Astrocyte (in vitro differentiated cells and primary cell): Measurements from ENCODE around the gene FCHO1. TPM values are rescaled to one million over a fixed set of nuclear protein-coding genes. Genes with fewer than 3 reads are reported as not detected.

ENCODE experiments used
- DNase-seq: peaks from one replicate; pipeline ENCODE4 v3.0.0-alpha.2; 2010; ENCODE audit warnings: low read depth
- FAIRE-seq: peaks from 2 replicates; lab custom pipeline; 2011; peaks lifted over from hg19 to GRCh38; lab: Jason Lieb, UNC
- H2AFZ ChIP-seq: 2 replicates; pipeline ENCODE4 v1.6.0; 2012; ENCODE audit warnings: low read depth, low read length, inconsistent platforms
- H3K27ac ChIP-seq: 2 replicates; pipeline ENCODE4 v1.5.1; 2011; ENCODE audit warnings: low read depth, low read length, inconsistent platforms
- H3K27me3 ChIP-seq: 2 replicates; pipeline ENCODE4 v1.6.0; 2011; ENCODE audit warnings: low read length, inconsistent platforms; ENCODE audit not compliant: insufficient read depth
- H3K36me3 ChIP-seq: 2 replicates; pipeline ENCODE4 v1.5.1; 2011; ENCODE audit warnings: low read length, inconsistent platforms; ENCODE audit not compliant: insufficient read depth
- H3K4me1 ChIP-seq: 2 replicates; pipeline ENCODE4 v1.5.1; 2011; ENCODE audit warnings: low read length, inconsistent platforms; ENCODE audit not compliant: insufficient read depth
- H3K4me2 ChIP-seq: 2 replicates; pipeline ENCODE4 v1.6.0; 2012; ENCODE audit warnings: low read length, inconsistent platforms
- H3K4me3 ChIP-seq: 2 replicates; pipeline ENCODE4 v1.5.1; 2011; ENCODE audit warnings: low read depth, mild to moderate bottlenecking, low read length, inconsistent platforms; ENCODE audit not compliant: insufficient read depth
- H3K79me2 ChIP-seq: 2 replicates; pipeline ENCODE4 v1.6.0; 2012; ENCODE audit warnings: mild to moderate bottlenecking, low read length, inconsistent platforms; ENCODE audit not compliant: insufficient read depth
- H3K9ac ChIP-seq: 2 replicates; pipeline ENCODE4 v1.6.0; 2012; ENCODE audit warnings: mild to moderate bottlenecking, low read length, inconsistent platforms
- H3K9me3 ChIP-seq: 2 replicates; pipeline ENCODE4 v1.5.1; 2012; ENCODE audit warnings: low read depth, mild to moderate bottlenecking, low read length, inconsistent platforms; ENCODE audit not compliant: insufficient read depth
- H4K20me1 ChIP-seq: 2 replicates; pipeline ENCODE4 v1.6.0; 2012; ENCODE audit warnings: low read length, inconsistent platforms; ENCODE audit not compliant: insufficient read depth
- H3K27ac Mint-ChIP-seq: one replicate; pipeline ENCODE4 v1.8.0; 2021; ENCODE audit warnings: mild to moderate bottlenecking, mixed read lengths; ENCODE audit not compliant: unreplicated experiment
- H3K27me3 Mint-ChIP-seq: one replicate; pipeline ENCODE4 v1.8.0; 2021; ENCODE audit warnings: low read depth, mixed read lengths; ENCODE audit not compliant: unreplicated experiment
- H3K36me3 Mint-ChIP-seq: one replicate; pipeline ENCODE4 v1.8.0; 2021; ENCODE audit warnings: low read depth, mixed read lengths; ENCODE audit not compliant: unreplicated experiment
- H3K4me1 Mint-ChIP-seq: one replicate; pipeline ENCODE4 v1.8.0; 2021; ENCODE audit warnings: low read depth, mixed read lengths; ENCODE audit not compliant: unreplicated experiment
- H3K4me3 Mint-ChIP-seq: one replicate; pipeline ENCODE4 v1.8.0; 2021; ENCODE audit warnings: mild to moderate bottlenecking, moderate library complexity, mixed read lengths; ENCODE audit not compliant: unreplicated experiment
- H3K9me3 Mint-ChIP-seq: one replicate; pipeline ENCODE4 v1.8.0; 2021; ENCODE audit warnings: mild to moderate bottlenecking, mixed read lengths; ENCODE audit not compliant: unreplicated experiment
- EZH2 ChIP-seq: IDR thresholded peaks from 2 replicates; pipeline ENCODE4 v1.6.1; 2012; ENCODE audit warnings: mild to moderate bottlenecking, low read length, inconsistent platforms; ENCODE audit not compliant: insufficient read depth
- total RNA-seq: library from RNA; stranded (reverse); gene quantifications from 2 replicates; pipeline ENCODE4 v1.2.1, GENCODE V29; 2021
- TF ChIP-seq, protein P1 (sequence below): IDR thresholded peaks from 2 replicates; pipeline ENCODE4 v1.5.1; 2011; ENCODE audit warnings: low read depth, mild to moderate bottlenecking, inconsistent platforms, low read length, moderate library complexity; ENCODE audit not compliant: insufficient read depth

FCHO1 gene
- total RNA-seq, 1 donor from 2014 or later: 2.0 TPM

DNA sequence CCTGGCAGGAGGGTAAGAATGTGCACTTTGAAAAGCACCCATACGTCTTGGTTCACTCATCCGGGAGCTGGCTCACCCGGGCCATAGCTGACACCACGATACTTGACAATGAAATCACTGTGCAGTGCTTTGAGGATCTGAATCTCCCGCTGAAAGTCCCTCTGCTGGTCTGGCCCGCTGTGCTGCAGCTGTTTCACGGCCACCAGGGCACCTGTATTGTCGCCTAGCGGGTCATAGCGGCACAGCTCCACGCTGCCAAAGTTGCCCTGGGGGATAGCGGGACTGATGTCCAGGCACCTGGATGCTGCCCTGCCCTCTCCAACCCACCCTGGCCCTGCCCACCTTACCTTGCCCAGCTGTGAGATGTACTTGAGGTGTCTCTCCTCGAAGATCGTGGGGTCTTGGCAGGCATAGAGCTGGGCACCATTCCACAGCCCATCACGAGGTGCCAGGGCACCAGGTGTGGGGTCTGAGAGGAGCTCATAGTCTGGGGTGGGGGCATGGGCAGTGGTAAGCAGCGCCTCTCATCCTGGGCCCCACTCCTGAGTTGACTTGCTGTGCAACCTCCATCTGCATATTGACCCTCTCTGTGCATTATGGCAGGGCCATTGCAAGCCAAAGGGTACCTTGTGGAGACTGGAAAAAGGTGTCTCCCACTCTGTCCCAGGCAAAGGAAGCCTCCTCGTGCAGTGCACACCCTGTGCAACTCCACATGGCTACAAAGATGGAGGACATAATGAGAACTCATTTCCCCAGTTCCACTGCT lies 81.3 kb downstream of the FCHO1 start:
- FAIRE-seq (no peak), DNase-seq (no peak)
- no peak overlapping the region for H2AFZ ChIP-seq
- TF ChIP-seq, protein P1, sequence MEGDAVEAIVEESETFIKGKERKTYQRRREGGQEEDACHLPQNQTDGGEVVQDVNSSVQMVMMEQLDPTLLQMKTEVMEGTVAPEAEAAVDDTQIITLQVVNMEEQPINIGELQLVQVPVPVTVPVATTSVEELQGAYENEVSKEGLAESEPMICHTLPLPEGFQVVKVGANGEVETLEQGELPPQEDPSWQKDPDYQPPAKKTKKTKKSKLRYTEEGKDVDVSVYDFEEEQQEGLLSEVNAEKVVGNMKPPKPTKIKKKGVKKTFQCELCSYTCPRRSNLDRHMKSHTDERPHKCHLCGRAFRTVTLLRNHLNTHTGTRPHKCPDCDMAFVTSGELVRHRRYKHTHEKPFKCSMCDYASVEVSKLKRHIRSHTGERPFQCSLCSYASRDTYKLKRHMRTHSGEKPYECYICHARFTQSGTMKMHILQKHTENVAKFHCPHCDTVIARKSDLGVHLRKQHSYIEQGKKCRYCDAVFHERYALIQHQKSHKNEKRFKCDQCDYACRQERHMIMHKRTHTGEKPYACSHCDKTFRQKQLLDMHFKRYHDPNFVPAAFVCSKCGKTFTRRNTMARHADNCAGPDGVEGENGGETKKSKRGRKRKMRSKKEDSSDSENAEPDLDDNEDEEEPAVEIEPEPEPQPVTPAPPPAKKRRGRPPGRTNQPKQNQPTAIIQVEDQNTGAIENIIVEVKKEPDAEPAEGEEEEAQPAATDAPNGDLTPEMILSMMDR: no peak
- no peak for TF ChIP-seq EZH2
- H3K79me2 ChIP-seq: no peaks in the 10 kb centered on the region
- no peak overlapping the region for H3K4me3 ChIP-seq
- H3K4me1 ChIP-seq: peaks cover 7% of the 10 kb centered on the region
- Mint-ChIP-seq H3K9me3 (no peaks in the 10 kb centered on the region), H3K4me3 (no peak overlapping the region), H3K27ac (no peak overlapping the region), H3K36me3 (no peaks in the 10 kb centered on the region), H3K27me3 (peaks cover 24% of the 10 kb centered on the region), H3K4me1 (no peaks in the 10 kb centered on the region)
- no peaks in the 10 kb centered on the region for H3K9me3 ChIP-seq
- H3K27me3 ChIP-seq: peaks cover 9% of the 10 kb centered on the region
- no peak overlapping the region for H3K4me2 ChIP-seq
- no peak overlapping the region for H3K9ac ChIP-seq
- H3K27ac ChIP-seq: no peak overlapping the region
- H3K36me3 ChIP-seq: no peaks in the 10 kb centered on the region
- no peaks in the 10 kb centered on the region for H4K20me1 ChIP-seq

DNA sequence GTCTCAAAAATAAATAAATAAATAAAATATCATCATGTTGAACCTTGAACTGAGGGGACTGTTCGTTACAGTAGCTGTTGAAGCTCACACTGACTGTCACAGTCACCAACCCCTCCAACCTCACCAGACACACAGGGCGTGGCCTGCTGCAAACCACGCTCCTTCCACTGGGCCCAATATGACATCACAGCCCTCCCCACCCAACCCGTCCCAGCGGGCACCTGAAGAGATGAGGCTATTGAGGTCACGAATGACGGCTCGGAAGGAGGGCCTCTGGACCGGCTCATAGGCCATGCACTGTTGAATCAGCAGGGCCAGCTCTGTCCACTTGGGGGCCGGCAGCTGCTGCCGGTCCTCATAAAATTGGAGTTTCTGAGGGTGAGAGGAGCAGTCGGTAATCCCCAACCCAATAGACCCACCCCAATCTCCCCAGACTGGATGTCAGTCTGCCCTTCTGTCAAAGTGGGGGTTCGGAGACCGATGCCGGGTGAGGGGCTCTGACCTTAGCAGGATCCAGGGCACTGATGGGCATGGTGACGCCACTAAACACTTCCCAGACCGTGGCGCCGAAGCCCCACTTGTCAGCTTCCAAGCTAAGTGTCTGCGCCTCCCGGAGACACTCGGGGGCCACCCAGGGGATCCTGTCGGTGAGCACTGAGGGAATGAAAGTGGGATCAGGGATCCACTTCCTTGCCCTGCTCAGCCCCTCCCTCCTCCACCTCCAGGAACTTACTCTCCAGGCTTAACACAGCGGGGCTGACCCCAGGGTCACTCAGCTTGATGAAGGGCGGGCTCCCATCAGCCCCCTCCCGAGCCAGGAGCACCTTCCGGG lies 83.3 kb downstream of the FCHO1 start:
- H4K20me1 ChIP-seq: no peaks in the 10 kb centered on the region
- Mint-ChIP-seq H3K27ac (no peak overlapping the region), H3K4me1 (no peaks in the 10 kb centered on the region), H3K4me3 (no peak overlapping the region), H3K27me3 (peaks cover 40% of the 10 kb centered on the region), H3K36me3 (peaks cover 3% of the 10 kb centered on the region), H3K9me3 (peaks cover 2% of the 10 kb centered on the region)
- H3K9ac ChIP-seq: no peak overlapping the region
- TF ChIP-seq EZH2: no peak
- TF ChIP-seq, protein P1: no peak
- H3K27me3 ChIP-seq: peaks cover 9% of the 10 kb centered on the region
- peaks cover 7% of the 10 kb centered on the region for H3K4me1 ChIP-seq
- no peak overlapping the region for H3K4me3 ChIP-seq
- H3K27ac ChIP-seq: no peak overlapping the region
- no peak for DNase-seq
- no peaks in the 10 kb centered on the region for H3K9me3 ChIP-seq
- H3K4me2 ChIP-seq: no peak overlapping the region
- no peak overlapping the region for H2AFZ ChIP-seq
- FAIRE-seq: no peak
- no peaks in the 10 kb centered on the region for H3K79me2 ChIP-seq
- H3K36me3 ChIP-seq: no peaks in the 10 kb centered on the region
